Esophagus (tissue), 2 donors: ENCODE measurements around the gene TTC1. TPM values are rescaled to one million over a fixed set of nuclear protein-coding genes. Genes with fewer than 3 reads are reported as not detected.
A peak's percentile ranks its signal among the peaks of the same experiment; 100 is the strongest.

Source experiments
- H3K27ac ChIP-seq, 2 donors: one replicate each; pipeline ENCODE4 v1.5.1; 2013; ENCODE audit warnings: low read depth in 2 of 2, mild to moderate bottlenecking in 2 of 2, inconsistent platforms in 1 of 2, low read length in 1 of 2, moderate library complexity in 1 of 2
- H3K27me3 ChIP-seq, 2 donors: one replicate each; pipeline ENCODE4 v1.6.1; 2013; ENCODE audit warnings: low read length in 2 of 2, control low read depth in 1 of 2, mild to moderate bottlenecking in 1 of 2; ENCODE audit not compliant: insufficient read depth in 2 of 2, control insufficient read depth in 1 of 2
- H3K36me3 ChIP-seq, 2 donors: one replicate each; pipeline ENCODE4 v1.6.1; 2013; ENCODE audit warnings: low read length in 1 of 2; ENCODE audit not compliant: control insufficient read depth in 2 of 2, insufficient read depth in 2 of 2
- H3K4me1 ChIP-seq, 2 donors: one replicate each; pipeline ENCODE4 v1.6.1; 2013; ENCODE audit warnings: low read length in 1 of 2; ENCODE audit not compliant: control insufficient read depth in 2 of 2, insufficient read depth in 2 of 2
- H3K4me3 ChIP-seq, 2 donors: one replicate each; pipeline ENCODE4 v1.5.1; 2013; ENCODE audit warnings: low read length in 2 of 2, mild to moderate bottlenecking in 2 of 2, low read depth in 1 of 2, moderate library complexity in 1 of 2
- H3K9me3 ChIP-seq, 2 donors: one replicate each; pipeline ENCODE4 v1.6.1; 2013; ENCODE audit warnings: mild to moderate bottlenecking in 2 of 2, low read depth in 1 of 2, low read length in 1 of 2, moderate library complexity in 1 of 2; ENCODE audit not compliant: control insufficient read depth in 2 of 2, insufficient read depth in 1 of 2
- WGBS, 2 donors: extraction: QIAGEN DNeasy Blood & Tissue Kit; methylation state at CpG; one replicate each; pipeline ENCODE4 v1.1.7; 2013; 5-methylcytosine and 5-hydroxymethylcytosine counted together
- polyA plus RNA-seq, 2 donors: library from polyadenylated mRNA; stranded (reverse); fragments of 200-250 nt; gene quantifications; one replicate each; pipeline ENCODE4 v1.2.3, GENCODE V29; 2013
- donor health status: healthy with polysubstance abuse.
- donor health status: Bipolar disorder and iron deficiency.

TTC1 gene
- polyA plus RNA-seq, 2 donors = 16.7 to 32.9 TPM

DNA sequence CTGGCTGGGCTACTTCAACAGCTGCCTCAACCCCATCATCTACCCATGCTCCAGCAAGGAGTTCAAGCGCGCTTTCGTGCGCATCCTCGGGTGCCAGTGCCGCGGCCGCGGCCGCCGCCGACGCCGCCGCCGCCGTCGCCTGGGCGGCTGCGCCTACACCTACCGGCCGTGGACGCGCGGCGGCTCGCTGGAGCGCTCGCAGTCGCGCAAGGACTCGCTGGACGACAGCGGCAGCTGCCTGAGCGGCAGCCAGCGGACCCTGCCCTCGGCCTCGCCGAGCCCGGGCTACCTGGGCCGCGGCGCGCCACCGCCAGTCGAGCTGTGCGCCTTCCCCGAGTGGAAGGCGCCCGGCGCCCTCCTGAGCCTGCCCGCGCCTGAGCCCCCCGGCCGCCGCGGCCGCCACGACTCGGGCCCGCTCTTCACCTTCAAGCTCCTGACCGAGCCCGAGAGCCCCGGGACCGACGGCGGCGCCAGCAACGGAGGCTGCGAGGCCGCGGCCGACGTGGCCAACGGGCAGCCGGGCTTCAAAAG lies 36.9 kb upstream of the TTC1 start:
- peaks cover 0 to 9% of the 10 kb centered on the region in 2 donors for H3K27me3 ChIP-seq

DNA sequence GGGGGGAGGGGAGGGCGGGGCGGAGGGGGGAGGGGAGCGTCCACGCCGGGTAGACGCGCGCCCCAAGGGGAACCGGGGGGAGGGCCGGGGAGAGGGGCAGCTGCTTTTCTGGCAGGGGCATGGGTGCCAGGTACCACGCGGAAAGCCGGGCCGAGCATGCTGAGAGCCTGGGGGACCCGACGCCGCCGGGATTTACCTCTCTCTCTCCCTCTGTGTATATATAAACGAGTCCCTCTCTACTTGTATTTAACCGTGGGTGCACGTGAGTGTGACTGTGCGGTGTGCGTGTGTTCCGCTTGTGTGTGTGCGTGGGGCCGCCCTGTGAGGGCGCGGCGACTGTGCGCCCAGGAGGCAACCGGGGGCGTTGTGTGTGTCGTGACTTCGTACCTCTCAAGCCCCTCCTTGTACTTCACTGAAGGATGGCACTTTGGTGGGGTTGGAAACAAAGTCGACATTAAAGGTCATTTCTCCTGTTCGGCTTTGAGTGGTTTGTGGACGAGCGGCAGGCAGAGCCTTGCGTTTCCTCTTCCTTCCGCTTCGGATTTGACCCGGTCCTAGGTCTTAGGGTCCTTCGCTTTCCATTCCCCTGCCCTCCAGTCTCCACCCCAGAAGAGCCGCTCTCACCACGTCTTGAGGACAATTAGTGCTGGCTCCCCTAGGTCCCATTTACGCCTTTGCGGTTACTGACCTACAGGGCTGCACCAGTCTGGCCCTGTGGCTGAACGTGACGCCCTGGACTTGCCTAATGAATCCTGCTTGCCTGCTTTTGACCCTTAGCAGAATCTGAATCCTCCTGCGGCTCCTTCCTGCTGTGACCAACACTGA lies 36.2 kb upstream of the TTC1 start:
- peaks cover 0 to 9% of the 10 kb centered on the region in 2 donors for H3K27me3 ChIP-seq

More for the DNA sequence above, 36.9 kb upstream of the TTC1 start:
- no peak overlapping the region for H3K27ac ChIP-seq
- 1 to 2% methylated on average over 62 to 76 of the region's 76 CpGs for WGBS, 2 donors
- peaks cover 0 to 3% of the 10 kb centered on the region in 2 donors for H3K4me1 ChIP-seq
- H3K9me3 ChIP-seq = no peaks in the 10 kb centered on the region
- H3K36me3 ChIP-seq = no peaks in the 10 kb centered on the region
- H3K4me3 ChIP-seq = peak overlapping the region in 1 of 2 donors; percentile 39

DNA sequence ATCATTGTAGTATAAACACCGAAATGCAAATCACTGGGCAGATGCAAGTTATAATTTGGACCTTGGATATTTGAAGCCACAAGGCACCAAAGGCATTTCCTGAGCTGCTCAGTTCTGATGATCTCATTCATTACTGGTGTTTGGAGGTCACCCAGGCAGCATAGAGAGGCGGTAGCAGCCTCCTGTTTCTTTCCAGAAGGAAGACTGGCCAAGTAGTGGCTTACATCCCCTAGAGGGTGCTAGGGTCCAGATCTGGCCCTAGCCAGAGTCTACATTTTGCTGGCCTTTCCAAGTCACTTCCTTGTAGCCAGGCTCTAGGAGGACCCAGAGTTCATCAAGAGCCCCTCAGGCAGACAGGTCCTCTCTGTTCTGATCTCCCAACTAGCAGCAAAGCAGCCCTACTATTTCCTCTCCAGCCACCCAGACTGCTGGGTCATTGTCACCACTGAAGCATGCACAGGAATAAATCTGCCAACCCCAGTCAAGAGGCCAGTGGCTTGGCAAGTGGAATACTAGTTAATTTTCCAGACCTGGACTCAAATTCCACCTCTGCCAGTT lies 33.4 kb upstream of the TTC1 start:
- peaks cover 0 to 9% of the 10 kb centered on the region in 2 donors for H3K27me3 ChIP-seq
- no peaks in the 10 kb centered on the region for H3K36me3 ChIP-seq
- peaks cover 0 to 3% of the 10 kb centered on the region in 2 donors for H3K4me1 ChIP-seq
- no peaks in the 10 kb centered on the region for H3K9me3 ChIP-seq
- 66 to 73% methylated on average over 2 of the region's 2 CpGs for WGBS, 2 donors
- no peak overlapping the region for H3K4me3 ChIP-seq
- H3K27ac ChIP-seq = no peak overlapping the region

More for the DNA sequence above, 36.2 kb upstream of the TTC1 start:
- peak overlapping the region in 1 of 2 donors; percentile 39 for H3K4me3 ChIP-seq
- H3K36me3 ChIP-seq = no peaks in the 10 kb centered on the region
- no peak overlapping the region for H3K27ac ChIP-seq
- 30 to 32% methylated on average over 42 to 49 of the region's 50 CpGs for WGBS, 2 donors
- no peaks in the 10 kb centered on the region for H3K9me3 ChIP-seq
- peaks cover 0 to 3% of the 10 kb centered on the region in 2 donors for H3K4me1 ChIP-seq

DNA sequence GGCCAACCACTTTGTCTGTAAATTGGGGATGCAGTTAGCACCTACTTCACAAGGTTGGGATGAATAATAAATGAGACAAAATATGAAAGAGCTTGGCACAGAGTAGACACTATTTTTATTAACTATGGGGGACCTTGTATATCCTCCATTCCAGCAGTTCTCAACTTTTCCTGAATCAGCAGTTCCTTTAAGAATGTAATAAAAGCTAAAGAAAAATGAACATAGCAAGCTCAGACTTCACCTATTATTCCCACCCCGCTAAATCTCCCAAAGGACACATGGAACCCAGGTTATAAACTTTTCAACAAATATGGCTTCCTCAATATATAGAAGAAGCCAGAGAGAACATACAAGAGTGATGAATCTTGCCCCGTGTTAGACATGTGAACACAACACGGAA lies 32.0 kb upstream of the TTC1 start:
- Histone ChIP-seq H3K9me3 (no peaks in the 10 kb centered on the region), H3K27ac (no peak overlapping the region), H3K4me1 (no peaks in the 10 kb centered on the region), H3K36me3 (no peaks in the 10 kb centered on the region), H3K4me3 (no peak overlapping the region), H3K27me3 (peaks cover 0 to 3% of the 10 kb centered on the region in 2 donors)
- 89 to 93% methylated on average over 3 of the region's 3 CpGs for whole genome bisulfite sequencing, 2 donors

DNA sequence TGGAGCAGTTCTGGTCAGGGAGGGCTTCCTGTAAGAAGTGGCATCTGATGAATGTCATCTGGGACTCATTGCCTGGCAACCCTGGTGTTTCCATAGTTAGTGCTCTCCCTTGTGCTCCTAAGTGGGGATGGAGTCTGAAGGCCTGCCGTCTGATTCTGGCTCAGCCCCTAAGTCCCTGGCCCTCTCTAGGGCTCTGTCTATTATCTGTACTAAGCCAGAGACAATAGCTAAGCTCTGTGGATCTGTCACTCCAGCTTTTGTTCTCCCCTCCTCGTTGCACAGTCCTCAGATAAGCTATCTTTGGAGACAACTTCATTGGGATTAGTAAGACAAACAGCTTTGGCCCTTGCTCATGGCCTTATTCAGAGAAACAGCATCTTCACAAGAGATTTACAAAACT lies 30.6 kb upstream of the TTC1 start:
- no peaks in the 10 kb centered on the region for H3K36me3 ChIP-seq
- no peaks in the 10 kb centered on the region for H3K4me1 ChIP-seq
- no peaks in the 10 kb centered on the region for H3K27me3 ChIP-seq
- no peak overlapping the region for H3K4me3 ChIP-seq
- H3K27ac ChIP-seq = no peak overlapping the region
- H3K9me3 ChIP-seq = no peaks in the 10 kb centered on the region
- 22 to 35% methylated on average over 2 of the region's 2 CpGs for WGBS, 2 donors

DNA sequence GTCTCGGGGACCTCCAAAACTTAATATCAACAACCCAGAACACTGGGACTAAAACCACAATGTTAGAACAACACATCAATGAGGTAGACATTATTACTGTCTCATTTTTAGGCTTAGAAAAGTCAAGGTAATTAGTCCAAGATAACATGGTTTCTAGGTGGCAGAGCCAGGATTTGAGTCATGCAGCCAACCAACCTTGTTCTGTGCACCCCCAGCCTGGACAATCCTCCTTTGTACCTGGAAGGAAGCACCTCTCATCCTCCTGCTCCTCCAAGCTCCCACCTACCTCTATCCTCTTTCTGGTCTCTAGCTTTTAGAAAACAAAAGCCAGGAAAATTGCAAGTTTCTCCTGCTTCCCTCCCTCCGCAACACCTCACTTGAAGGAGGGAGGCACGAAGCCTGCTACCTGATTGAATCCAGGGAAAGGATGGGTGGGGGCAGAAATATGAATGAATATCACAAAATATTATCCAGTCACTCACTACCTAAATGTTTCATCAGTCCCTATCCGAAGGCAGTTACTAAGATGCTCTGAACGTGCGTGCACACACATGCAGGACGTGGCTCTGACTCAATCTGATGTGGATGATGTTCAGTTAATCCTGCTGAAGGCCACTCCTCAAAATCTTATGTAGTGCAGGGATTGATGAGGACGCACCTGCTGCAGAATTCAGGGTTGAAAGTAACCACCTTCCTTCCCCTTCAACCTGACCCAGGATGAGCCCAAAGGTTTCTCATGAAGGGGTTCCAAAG lies 26.3 kb upstream of the TTC1 start:
- Histone ChIP-seq H3K27me3 (no peaks in the 10 kb centered on the region), H3K9me3 (no peaks in the 10 kb centered on the region), H3K27ac (no peak overlapping the region), H3K4me1 (peaks cover 0 to 4% of the 10 kb centered on the region in 2 donors), H3K36me3 (no peaks in the 10 kb centered on the region), H3K4me3 (no peak overlapping the region)
- WGBS, 2 donors = 60 to 65% methylated on average over 8 of the region's 8 CpGs

DNA sequence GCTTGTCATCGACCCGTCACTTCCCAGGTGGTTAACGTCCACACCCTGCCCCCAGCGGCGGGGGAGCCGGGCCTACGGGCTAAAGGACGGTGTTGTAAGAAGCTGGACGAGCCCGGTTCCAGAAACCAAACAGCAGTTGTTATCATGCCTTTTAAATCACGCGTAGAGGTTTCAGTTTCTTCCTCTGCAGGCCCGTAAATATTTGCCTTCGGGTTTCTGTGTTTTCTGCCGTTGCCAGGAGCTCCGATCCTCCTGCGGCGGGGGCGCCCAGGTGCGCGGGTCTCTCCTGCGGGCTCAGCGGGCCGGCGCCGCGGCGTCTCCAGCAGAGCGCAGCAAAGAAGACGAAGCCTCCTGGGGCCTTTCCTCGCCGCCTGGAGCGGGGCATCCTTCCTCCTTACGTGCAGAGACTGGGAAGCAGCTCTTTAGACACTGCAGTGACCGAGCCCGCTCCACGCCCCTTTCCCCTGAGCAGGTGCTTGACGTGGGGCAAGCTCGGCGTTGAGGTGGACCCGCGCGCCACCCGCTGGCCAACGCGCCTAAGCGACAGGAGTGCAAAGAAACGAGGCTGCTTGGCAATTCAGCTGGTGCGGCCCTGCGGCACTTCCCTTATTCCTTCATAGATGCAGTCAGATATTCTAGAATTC lies 21.8 kb upstream of the TTC1 start:
- no peak overlapping the region for H3K27ac ChIP-seq
- H3K27me3 ChIP-seq = no peaks in the 10 kb centered on the region
- H3K4me1 ChIP-seq = peaks cover 0 to 4% of the 10 kb centered on the region in 2 donors
- WGBS, 2 donors = 1% methylated on average over 50 of the region's 50 CpGs
- H3K36me3 ChIP-seq = no peaks in the 10 kb centered on the region
- peak overlapping the region; percentile 19 to 43 for H3K4me3 ChIP-seq
- H3K9me3 ChIP-seq = no peaks in the 10 kb centered on the region

DNA sequence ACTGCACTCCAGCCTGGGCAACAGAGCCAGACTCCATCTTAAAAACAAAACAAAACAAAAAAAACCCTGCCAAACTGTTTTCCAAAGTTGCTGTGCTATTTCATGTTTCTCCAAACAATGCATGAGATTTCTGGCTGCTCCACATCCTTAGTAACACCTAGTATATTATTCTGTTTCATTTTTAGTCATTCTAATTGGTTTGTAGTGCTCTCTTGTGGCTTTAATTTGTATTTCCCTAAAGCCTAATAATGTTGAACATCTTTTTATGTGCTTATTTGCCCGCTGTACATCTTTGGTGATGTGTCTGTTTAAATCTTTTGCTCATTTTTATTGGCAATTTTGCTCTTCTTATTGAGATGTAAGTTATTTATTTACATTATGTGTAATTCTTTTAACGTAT lies 18.4 kb upstream of the TTC1 start:
- Histone ChIP-seq H3K27me3 (no peaks in the 10 kb centered on the region), H3K36me3 (no peaks in the 10 kb centered on the region), H3K27ac (no peak overlapping the region), H3K4me3 (no peak overlapping the region), H3K4me1 (peaks cover 0 to 4% of the 10 kb centered on the region in 2 donors), H3K9me3 (peaks cover 4% of the 10 kb centered on the region in 2 donors)
- 67 to 72% methylated on average over 2 of the region's 2 CpGs for WGBS, 2 donors

DNA sequence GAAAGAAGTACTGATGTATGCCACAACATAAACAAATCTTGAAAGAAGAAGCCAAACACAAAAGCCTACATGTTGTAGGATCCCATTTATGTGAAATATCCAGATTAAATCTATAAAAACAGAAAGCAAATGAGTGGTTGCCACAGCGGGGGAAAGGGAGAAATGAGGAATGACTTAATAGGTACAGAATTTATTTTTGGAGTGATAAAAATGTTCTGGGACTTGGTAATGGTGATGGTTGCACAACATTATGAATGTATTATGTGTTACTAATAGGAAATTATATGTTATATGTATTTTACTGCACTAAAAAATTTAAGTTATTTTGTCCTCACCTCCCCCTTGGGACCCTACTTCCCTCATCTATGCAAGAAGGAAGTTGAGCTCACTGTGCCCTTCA lies 16.4 kb upstream of the TTC1 start:
- no peaks in the 10 kb centered on the region for H3K27me3 ChIP-seq
- H3K4me1 ChIP-seq = no peaks in the 10 kb centered on the region
- H3K9me3 ChIP-seq = peaks cover 4% of the 10 kb centered on the region in 2 donors
- 96 to 99% methylated on average over 1 of the region's 1 CpG for WGBS, 2 donors
- H3K36me3 ChIP-seq = no peaks in the 10 kb centered on the region
- H3K27ac ChIP-seq = no peak overlapping the region
- no peak overlapping the region for H3K4me3 ChIP-seq
